HG02943 (cell line): Measurements from ENCODE around the gene CDH23.

ENCODE experiments used
- ATAC-seq: cut with Tn5 transposase; IDR thresholded peaks from one replicate; pipeline ENCODE4 v1.9.1; 2021; ENCODE audit warnings: mild to moderate bottlenecking, low read depth, moderate library complexity; ENCODE audit not compliant: unreplicated experiment

CDH23 gene

DNA sequence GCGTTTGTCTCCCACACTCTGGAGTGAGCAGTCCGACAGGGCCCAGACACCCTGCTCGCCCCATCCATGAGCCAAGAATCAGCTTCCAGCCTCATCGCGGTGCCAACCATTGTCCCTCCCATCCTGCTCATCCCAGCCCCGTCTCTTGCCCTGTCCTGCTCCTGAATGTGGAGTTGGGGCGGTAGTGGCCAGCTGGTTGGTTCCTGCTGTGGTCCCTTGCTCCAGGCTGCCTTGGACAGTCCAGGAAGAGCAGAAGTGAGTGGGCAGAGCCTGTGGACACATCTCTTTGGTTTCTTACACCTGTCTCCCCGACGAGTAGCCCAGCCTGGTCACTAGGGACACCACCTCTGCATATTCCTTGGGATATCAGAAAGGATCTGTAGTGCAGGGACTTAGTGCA lies 63.9 kb downstream of the CDH23 start:
- no peak for ATAC-seq

DNA sequence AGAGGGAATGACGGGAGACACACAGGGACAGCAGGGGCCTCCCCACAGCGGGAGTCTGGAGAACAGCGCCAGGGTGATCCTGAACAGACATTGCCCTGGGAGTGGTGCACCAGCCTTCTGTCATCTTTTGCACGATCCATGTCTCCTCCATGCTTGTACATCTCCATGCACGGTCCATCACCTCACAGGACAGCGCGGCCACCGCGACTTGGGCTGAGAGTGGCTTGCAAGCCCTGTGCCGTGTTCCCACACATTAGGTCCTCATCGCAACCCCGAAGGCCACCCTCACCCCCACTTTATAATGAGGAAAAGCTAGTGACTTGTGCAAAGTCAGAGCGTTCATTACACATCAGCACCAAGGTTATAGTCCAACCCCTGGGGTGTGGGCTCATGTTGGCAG lies 64.7 kb downstream of the CDH23 start:
- ATAC-seq, result no peak

DNA sequence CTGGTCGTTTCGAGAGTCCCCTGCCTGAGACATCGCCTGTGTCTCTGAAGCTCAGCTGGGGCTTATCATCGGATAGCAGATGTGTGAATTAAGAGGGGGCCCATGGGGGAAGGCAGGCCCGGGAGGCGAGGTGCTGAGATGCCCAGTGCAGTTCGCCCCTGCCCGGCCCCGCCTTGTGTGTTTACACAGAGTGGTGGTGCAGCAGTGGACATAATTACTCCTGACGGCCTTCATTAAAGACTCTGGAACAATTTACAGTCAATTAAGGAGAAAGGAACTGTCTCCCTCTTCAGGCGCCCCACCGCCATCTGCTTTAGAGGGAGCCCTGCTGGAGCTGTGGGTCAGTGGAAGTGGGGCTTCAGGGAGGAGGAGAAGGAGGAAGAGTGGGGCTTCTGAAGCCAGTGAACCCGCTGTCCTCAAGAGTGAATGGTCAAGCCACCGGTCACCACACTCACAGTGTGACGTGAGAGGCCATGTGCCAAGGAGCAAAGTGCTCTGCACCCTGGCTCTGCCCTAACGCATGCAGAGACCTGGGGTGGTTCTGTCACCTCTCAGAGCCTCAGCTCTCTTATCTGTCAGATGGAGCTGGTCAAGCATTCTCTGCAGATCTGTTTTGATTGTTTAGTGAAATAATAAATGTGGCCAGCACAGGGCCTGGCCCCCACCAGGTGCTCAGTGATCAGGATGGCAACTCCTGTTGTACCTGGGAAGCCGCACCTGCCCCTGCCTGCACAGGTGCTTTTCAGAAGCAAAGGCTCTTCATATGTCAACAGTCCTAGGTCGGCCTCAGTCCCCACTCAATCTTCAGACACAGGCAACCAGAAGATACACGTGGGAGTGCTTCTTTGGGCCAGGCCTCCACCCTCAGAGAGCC lies 65.6 kb downstream of the CDH23 start:
- no peak for ATAC-seq

DNA sequence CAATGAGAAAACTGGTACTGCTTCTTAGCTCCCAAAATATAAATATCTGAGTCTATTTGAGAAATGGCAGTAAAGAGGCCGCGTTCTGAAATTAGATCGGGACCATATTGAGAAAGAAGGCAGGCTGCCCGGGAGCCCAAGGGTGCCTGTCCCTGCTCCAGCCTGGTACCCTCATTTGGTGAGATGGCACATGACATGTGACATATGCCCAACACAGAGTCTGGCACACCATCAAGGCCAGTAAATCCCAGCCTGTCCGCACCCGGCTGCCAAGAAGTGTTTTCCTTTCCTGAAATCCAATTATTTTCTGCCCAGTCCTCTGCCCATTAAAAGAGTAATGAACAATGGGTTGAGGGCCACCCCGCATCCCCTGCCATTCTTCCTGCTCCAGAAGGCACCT lies 66.4 kb downstream of the CDH23 start:
- ATAC-seq, result no peak

DNA sequence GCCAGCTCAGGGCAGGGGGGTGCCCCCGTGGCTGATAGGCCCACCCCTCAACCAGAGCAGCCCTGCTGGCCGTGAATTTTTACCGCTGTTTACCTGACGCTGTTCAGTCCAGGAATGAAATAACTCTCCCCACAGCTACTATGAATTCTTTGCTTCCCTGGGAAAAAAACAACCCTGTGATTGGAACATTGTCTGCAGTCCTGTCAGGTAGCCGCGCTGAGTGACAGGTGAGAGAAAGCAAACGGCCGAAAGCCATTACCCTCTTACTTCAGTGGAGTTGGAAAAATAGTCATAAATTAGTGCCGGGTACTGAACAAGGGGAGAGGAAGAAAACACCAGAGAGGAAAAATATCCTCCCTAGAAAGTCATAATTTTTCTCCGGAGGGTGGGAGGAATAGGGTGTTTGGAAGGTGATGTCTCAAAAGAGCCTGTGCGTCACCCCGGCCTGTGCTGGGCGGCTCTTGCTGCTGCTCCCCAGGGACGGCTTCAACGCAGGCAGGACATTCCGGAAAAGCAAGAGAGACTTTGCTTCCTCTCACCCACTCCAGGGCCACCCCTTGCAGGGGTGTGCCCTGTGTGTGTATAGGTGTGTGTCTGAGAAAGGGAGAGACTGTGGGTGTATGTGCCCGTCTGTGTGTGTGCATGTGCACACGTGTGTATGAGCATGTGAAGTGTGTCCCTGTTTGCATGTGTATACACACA lies 69.0 kb downstream of the CDH23 start:
- ATAC-seq, result no peak

DNA sequence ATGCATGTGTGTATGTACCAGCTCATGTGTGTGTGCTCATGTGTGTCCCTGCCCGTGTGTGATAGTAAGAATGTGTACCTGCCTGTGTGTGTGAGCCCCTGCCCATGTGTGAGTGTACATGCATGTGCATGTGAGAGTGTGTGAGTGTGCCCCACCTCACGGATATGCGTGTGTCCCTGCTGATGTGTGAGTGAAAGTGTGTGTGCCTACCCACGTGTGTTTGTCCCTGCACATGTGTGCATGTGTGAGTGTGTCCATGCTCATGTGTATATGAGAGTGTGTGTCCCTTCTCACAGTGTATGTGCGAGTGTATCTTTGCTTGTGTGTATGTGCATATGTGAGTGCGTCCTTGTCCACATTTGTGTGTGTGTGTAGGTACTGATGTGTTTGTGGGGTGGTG lies 69.6 kb downstream of the CDH23 start:
- no peak for ATAC-seq

DNA sequence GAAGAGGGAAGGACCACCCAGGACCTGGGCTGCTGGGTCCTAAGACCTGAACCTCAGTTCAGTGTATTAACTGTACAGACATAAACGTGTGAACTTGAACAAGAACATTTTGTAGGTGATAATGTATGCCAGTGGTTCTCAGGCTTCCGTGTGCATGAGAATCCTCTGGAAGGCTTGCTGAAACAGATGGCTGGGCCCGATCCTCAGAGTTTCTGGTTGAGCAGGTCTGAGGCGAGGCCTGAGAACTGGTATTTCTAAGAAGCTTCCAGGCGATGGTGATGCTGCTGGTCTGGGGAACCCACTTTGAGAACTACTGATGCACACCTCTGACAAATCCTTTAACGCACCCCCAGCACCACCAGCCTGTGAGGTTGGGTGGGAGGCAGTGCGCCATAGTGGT lies 70.4 kb downstream of the CDH23 start:
- ATAC-seq, result no peak

DNA sequence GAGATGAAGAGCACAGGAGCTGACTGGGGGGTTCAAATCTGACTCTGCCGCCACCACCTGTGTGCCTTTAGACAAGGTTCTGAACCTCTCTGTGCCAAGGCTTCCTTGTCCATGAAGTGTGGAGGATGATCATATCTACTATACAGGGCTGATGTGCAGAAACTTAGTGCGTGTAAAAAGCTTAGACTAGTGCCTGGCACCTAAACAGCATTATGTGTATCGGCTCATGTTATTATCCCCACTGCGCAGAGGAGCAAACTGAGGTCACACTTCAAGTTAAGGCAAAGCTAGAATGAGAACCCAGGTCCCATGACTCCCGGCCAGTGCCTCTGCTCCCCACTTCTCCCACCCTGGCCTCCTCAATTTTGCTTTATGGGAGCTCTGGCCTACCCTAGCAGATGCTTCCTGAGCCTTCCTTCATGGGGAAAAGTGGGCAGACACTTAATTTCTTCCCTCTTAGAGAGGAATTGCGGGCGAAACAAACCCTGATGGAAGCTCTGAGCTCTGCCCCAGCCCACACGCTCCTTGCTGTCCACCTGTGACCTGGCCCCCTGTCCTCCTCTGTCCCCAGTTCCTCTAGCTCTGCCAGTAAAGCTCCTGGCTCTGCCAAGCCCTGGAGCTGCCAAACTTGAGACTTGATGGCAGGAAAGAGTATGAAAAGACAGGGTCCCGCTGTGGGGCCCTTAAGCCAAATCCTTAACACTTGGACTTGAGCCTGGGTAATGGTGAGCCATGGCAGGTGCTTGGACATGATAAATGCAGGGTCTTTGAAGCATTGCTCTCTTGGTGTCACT lies 71.0 kb downstream of the CDH23 start:
- no peak for ATAC-seq

DNA sequence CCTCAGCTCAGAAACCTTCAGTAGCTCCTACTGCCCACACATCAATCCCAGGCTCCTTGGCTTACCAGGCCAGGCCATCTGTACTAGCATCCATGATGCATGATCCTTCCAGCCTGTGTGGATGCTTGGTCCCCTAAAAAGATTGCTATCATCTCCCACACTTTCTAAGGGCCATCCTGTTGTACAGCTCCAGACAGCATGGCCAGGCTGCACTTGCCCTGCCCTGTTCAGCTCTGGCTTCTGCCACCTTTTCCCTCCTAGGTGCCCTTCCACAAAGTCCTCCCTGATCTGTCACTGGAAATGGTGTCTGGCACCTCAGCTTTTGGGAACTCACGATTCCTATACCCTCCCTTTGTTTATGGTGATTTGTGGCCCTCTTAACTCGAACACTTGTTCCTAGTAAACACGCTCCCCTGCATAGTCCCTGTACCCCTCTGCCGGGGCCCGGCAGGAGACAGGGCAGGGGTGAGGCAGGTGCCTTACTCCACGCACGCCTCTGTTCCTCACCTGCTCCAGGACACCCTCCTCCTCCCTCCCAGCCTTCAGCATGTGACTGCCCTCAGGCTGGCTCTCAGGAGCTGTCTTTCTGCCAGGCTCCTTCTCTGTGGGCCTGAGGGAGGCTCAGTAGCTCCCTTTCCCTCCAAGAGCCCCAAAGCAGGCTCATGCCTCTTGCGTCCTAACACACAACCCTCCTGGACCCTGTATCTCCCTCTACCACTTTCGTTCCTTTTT lies 71.8 kb downstream of the CDH23 start:
- no peak for ATAC-seq

DNA sequence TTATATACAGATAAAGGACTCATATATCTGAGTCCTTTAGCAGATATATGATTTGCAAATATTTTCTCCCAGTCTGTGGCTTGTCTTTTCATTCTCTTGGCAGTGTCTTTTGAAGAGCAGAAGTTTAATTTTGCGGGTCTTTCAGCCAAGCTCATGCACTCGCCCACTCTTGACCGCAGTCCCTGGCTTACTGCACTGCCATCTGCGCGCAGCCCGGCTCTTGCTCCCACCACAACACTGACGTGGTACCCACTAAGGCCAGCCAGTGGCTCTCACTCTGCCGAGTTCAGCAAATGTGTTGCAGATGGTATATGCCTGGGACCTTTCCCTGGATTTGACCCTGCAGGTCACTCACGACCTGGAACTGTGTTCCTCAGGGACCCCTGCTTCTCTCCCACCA lies 74.3 kb downstream of the CDH23 start:
- no peak for ATAC-seq

DNA sequence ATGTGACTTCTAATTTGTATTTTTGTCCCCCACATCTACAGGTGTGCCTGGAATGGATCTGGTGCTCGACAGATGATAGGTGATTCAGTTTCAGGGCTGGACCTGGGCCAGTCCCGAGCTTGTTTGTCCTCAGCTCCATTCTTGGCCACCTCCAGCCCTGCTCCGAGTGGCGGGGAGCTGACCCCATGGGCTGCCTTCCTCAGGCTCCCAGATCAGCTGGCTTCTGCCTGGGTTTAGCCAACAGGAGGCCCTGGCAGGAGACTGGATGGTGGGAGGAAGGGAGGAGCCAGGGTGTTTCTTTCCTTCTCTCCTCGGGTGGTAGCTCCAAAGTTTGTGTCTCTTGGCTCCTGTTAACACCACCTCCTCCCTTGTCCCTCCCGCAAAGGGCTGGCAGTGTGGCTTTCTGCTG lies 75.2 kb downstream of the CDH23 start:
- no peak for ATAC-seq

DNA sequence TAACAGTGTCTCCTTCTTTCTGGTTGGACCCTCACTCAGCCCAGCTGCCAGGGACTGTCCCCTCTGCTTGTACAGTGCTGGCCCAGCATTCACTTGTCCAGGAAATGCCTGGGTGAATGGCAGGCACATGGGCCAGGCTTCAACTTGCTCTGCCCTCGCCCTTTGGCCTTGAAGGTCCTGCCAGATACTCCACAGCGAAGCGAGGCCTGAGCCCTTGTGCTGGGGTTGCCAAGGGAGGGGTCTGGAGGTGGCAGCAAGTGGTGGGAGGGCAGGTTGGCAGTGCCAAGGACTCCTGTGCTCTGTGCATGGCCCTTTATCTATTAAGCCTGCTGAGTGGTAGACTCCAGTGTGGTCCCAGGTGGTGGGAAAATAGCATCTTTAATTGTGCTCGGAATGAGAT lies 75.7 kb downstream of the CDH23 start:
- ATAC-seq, result no peak

DNA sequence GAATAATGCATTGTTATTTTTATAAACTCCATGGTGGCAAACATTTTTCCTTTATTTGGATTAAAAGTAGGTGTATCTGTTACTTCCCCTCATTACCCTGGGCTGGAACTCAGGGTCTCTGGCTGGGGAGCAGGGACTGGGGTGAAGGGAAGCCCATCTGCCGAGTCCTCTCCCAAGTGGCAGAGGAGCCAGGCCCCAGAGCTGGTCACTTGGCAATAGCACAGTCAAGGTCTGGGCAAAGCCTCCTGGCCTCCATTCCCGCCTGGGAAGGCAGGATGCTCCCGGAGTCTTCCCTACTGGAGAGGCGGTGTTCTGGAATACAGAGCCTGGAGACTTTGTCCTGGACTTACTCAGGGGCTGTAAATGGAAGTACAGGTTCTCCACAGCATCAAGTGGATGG lies 76.2 kb downstream of the CDH23 start:
- no peak for ATAC-seq

DNA sequence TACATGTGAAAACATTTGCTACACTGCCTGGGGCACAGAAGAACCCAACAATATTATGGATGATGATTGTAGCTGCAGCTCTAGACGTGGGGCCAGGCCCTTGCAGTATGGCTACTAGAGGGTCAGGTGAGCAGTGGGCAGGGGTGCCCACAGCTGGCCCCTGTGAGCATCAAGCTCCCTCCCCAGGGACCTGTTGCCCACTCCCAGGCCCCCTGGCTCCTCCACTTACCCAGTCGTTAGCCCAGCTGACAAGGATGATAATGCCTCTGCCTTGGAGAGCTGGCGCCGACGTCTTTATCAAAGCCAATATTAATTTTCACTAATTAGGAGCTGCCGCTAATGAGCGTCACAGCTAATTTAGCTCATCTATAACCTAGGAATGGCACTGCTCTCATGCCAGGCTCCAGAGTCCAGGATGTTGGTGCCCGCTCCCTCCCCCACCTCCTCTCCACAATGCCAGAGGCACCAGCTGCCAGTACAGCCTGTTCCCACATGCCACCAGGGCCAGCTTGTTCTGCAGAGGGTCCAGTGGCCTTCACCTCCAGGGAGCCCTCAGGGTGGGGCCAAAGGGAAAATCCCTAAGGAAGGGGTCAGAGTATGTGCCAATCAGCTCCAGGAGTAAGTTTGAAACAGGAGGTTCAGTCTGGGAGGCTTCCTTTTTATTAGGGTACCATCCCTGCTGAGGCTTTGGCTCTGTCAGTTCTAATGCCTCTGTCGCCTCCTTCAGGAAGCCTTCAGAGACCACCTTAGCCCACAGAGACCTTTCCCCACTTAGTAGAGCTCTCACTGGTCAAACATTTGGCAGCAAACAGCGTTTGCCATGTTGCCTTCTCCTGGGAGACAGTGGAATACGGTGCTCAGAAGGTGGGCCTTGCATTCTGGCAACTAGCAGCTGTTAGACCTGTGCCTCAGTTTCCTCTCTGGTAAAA lies 77.2 kb downstream of the CDH23 start:
- ATAC-seq, result no peak

DNA sequence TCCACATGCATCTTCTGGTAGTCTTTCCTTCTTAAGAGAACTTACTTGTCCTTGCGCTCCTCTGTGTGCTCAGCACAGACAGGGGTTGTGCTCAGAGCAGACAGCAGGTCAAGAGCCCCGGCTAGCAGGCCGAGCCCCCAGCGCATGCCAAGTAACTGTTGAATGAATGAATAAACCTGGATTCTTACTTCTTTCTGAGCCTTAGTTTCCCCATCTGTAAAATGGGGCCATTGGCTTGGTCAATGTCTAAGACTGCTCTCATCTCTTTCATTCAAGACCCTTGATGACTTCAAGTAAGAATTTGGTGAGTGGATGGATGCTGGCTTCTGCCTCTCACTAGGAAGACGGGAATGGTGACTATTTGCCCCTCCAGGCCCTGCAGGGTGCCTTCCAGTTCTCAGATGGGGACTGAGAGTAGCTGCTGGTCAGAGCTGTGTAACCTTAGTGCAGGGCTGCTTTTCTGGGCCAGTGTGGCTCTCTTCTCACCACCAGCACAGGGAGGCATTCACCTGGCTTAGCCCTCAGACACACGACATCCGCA lies 78.1 kb downstream of the CDH23 start:
- ATAC-seq, result no peak

DNA sequence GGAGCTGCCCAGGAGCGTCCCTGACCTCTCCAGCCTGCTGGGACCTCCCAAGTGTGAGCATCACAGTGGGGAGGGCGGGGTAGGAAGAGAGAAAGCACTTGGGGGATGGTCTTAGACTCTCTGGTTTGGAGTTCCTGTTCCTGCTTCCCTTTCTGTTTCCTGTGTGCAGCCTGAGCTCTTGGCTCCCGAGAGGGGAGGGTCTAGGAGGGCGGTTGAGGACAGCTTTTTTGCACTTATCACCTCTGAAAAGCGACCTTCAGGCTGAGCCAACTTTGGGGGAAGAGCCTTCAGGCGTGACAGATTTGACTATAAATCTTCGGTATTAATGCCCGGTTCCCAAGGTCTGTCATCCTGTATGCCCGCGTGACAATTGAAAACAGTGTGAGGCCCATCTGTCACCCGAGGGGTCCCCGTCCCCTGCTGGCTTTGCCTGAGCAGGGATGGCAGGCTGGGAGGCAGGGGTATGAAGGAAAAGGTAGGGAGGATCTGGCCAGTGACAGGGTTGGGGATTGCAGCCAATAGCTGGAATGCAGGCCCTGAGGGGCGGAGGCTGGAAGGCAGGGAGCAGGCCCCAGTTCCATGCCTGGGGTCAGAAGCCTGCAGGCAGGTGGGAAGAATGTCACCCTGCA lies 78.6 kb downstream of the CDH23 start:
- ATAC-seq, result no peak

DNA sequence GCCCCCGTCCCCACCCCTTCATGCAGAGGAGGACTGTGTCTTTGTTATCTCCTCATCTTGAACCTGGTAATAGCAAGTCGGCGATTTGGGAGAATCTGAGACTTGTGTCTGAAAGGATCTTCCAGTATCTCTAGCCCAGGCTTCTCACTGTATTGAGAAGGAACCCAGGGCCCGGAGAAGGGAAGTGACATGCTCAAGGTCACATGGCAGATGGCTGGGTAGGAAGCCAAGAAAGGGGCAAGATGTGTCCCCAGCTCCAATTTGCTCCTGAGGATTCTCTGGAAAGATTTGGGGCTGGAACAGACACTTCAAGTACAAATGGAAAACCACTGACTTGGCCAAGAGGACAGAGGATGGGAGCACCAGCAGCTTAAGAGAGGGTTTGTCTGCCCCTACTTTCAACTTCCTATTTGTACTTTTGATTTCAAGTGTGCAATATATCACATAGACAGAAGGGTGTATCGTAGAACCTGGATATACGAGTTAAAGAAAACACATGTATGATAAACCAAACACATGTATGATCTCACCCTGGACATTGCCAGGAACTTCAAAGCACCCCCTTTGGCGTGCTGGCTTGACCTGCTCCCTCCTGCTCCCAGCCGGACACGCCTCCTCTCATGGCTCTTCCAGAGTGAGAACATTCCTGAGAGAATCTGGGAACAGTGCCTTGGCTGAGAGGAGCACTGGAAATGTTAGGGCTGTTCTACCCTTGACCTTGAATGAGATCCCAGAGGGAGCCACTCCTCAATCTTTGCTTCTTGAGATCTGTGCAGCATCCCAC lies 79.7 kb downstream of the CDH23 start:
- ATAC-seq, result no peak

DNA sequence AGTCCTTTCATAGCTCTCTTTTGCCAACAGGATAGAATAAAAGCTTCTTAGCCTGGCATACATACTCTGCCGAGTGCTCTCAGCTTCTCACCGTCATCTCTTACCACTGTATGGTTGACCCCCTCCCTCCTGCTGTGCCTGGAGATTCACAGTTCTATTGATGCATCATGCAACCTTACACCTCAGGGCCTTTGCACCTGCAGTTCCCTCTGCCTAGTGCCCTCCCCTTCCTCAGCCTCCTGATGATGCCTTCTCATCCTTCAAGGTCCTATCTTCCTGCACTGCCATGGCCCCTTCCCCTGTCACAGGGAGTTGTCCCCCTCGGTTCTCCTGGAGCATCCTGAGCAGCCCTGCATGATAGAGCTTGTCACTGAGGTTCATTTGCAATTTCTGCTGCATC lies 81.5 kb downstream of the CDH23 start:
- ATAC-seq, result no peak
